GM12892 (cell line): ENCODE data around the gene LPCAT3.

ENCODE experiments used
- POLR2A ChIP-seq: IDR thresholded peaks from 2 replicates; pipeline ENCODE4 v1.6.1; 2011; ENCODE audit warnings: low read depth, low read length, control low read depth
- POLR2AphosphoS5 ChIP-seq: IDR thresholded peaks from 2 replicates; pipeline ENCODE4 v1.6.1; 2011; ENCODE audit warnings: low read depth, low read length, control low read depth

GRCh38 chr12:6946033-6946919, 72.0 kb downstream of the LPCAT3 start:
- TF ChIP-seq POLR2AphosphoS5 (no peak), POLR2A (peak; percentile 64)
